Measurements from ENCODE around the gene HDAC4.

GRCh38 chr2:239167011-239167673, 233.7 kb downstream of the HDAC4 start:
- no peak for TF ChIP-seq SETDB1 (IDR thresholded peaks at IDR 0.05; ENCODE audit: insufficient read length, low read length)
- no peak for TF ChIP-seq ZBTB7A (tag by site-specific recombination; IDR thresholded peaks at IDR 0.05; ENCODE audit: low read depth)
- no peak for TF ChIP-seq ZNF529 (tag by site-specific recombination; IDR thresholded peaks at IDR 0.05; ENCODE audit: insufficient replicate concordance)
- TF ChIP-seq, protein P1, sequence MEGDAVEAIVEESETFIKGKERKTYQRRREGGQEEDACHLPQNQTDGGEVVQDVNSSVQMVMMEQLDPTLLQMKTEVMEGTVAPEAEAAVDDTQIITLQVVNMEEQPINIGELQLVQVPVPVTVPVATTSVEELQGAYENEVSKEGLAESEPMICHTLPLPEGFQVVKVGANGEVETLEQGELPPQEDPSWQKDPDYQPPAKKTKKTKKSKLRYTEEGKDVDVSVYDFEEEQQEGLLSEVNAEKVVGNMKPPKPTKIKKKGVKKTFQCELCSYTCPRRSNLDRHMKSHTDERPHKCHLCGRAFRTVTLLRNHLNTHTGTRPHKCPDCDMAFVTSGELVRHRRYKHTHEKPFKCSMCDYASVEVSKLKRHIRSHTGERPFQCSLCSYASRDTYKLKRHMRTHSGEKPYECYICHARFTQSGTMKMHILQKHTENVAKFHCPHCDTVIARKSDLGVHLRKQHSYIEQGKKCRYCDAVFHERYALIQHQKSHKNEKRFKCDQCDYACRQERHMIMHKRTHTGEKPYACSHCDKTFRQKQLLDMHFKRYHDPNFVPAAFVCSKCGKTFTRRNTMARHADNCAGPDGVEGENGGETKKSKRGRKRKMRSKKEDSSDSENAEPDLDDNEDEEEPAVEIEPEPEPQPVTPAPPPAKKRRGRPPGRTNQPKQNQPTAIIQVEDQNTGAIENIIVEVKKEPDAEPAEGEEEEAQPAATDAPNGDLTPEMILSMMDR (tag by site-specific recombination; IDR thresholded peaks at IDR 0.05), result no peak
- no peak for TF ChIP-seq ZNF26 (tag by site-specific recombination; IDR thresholded peaks at IDR 0.05)
- no peak for TF ChIP-seq ZNF707 (tag by site-specific recombination; IDR thresholded peaks at IDR 0.05)
- no peak for TF ChIP-seq KLF9 (tag by site-specific recombination; IDR thresholded peaks at IDR 0.05; ENCODE audit: low read depth)
- TF ChIP-seq SALL2 (tag by site-specific recombination; IDR thresholded peaks at IDR 0.05; ENCODE audit: borderline replicate concordance), result no peak
- no peak for TF ChIP-seq ZNF416 (tag by site-specific recombination; IDR thresholded peaks at IDR 0.05)
